ENCODE results near the gene ACKR2. TPM values are rescaled to one million over a fixed set of nuclear protein-coding genes. Genes with fewer than 3 reads are reported as not detected.

Gene ACKR2
- total RNA-seq, 2 donors from 2014 or later = 0.78 to 6.2 TPM

DNA sequence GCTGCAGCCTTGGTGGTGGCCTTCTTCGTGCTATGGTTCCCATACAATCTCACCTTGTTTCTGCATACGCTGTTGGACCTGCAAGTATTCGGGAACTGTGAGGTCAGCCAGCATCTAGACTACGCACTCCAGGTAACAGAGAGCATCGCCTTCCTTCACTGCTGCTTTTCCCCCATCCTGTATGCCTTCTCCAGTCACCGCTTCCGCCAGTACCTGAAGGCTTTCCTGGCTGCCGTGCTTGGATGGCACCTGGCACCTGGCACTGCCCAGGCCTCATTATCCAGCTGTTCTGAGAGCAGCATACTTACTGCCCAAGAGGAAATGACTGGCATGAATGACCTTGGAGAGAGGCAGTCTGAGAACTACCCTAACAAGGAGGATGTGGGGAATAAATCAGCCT lies 56.0 kb downstream of the ACKR2 start:
- H3K4me3 ChIP-seq = no peak overlapping the region
- TF ChIP-seq, protein P1, sequence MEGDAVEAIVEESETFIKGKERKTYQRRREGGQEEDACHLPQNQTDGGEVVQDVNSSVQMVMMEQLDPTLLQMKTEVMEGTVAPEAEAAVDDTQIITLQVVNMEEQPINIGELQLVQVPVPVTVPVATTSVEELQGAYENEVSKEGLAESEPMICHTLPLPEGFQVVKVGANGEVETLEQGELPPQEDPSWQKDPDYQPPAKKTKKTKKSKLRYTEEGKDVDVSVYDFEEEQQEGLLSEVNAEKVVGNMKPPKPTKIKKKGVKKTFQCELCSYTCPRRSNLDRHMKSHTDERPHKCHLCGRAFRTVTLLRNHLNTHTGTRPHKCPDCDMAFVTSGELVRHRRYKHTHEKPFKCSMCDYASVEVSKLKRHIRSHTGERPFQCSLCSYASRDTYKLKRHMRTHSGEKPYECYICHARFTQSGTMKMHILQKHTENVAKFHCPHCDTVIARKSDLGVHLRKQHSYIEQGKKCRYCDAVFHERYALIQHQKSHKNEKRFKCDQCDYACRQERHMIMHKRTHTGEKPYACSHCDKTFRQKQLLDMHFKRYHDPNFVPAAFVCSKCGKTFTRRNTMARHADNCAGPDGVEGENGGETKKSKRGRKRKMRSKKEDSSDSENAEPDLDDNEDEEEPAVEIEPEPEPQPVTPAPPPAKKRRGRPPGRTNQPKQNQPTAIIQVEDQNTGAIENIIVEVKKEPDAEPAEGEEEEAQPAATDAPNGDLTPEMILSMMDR (IDR thresholded peaks at IDR 0.05) = no peak
- H3K36me3 ChIP-seq = no peaks in the 10 kb centered on the region
- H3K9me3 ChIP-seq = no peaks in the 10 kb centered on the region
- DNase-seq (ENCODE audit: low spot score) = no peak
- no peaks in the 10 kb centered on the region for H3K4me1 ChIP-seq
- no peak overlapping the region for H3K27ac ChIP-seq
- H3K27me3 ChIP-seq = no peaks in the 10 kb centered on the region

GRCh38 chr3:42867138-42867537 lies 57.9 kb downstream of the ACKR2 start:
- Histone ChIP-seq H3K36me3 (no peaks in the 10 kb centered on the region), H3K27me3 (no peaks in the 10 kb centered on the region), H3K9me3 (no peaks in the 10 kb centered on the region), H3K27ac (no peak overlapping the region), H3K4me3 (no peak overlapping the region), H3K4me1 (peaks cover 0 to 11% of the 10 kb centered on the region in 2 donors)
- TF ChIP-seq, protein P1 (IDR thresholded peaks at IDR 0.05) = no peak
- no peak for DNase-seq (ENCODE audit: low spot score)

- no peak overlapping the region for H3K4me3 ChIP-seq
- TF ChIP-seq, protein P1 (IDR thresholded peaks at IDR 0.05) = no peak
- peaks cover 0 to 20% of the 10 kb centered on the region in 2 donors for H3K4me1 ChIP-seq
- H3K27me3 ChIP-seq = no peaks in the 10 kb centered on the region
- no peaks in the 10 kb centered on the region for H3K36me3 ChIP-seq
- H3K9me3 ChIP-seq = no peaks in the 10 kb centered on the region
- no peak for DNase-seq (ENCODE audit: low spot score)
- no peak overlapping the region for H3K27ac ChIP-seq
Measured at GRCh38 chr3:42868841-42869240, 59.6 kb downstream of the ACKR2 start.

- Histone ChIP-seq H3K9me3 (no peaks in the 10 kb centered on the region), H3K4me3 (no peak overlapping the region), H3K4me1 (peaks cover 0 to 20% of the 10 kb centered on the region in 2 donors), H3K27ac (peak overlapping the region; percentile 35 to 50), H3K36me3 (no peaks in the 10 kb centered on the region), H3K27me3 (no peaks in the 10 kb centered on the region)
- TF ChIP-seq, protein P1 (IDR thresholded peaks at IDR 0.05) = no peak
- DNase-seq (ENCODE audit: low spot score) = no peak
Measured at GRCh38 chr3:42871592-42872196, 62.4 kb downstream of the ACKR2 start.

DNA sequence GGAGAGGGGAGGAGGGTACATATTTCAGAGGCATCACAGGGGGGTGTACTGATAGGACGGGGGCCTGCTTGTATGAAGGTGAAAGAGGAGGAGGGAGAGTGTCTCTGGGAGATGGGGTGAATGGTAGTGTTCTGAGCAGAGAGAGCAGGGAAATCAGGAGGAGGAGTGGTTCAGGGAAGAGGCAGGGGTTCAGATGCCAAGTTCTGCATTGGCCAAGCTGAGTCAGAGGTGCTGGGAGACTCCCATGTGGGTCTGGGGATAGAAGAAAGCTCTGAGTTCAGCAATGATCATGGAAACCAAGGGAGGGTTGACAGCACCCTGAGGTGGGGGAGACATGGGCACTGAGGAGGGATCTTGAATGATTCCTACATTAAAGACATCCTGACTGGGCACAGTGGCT lies 63.5 kb downstream of the ACKR2 start:
- Histone ChIP-seq H3K9me3 (no peaks in the 10 kb centered on the region), H3K4me1 (peaks cover 0 to 20% of the 10 kb centered on the region in 2 donors), H3K4me3 (no peak overlapping the region), H3K36me3 (no peaks in the 10 kb centered on the region), H3K27ac (peak overlapping the region in 1 of 2 donors; percentile 50), H3K27me3 (no peaks in the 10 kb centered on the region)
- DNase-seq (ENCODE audit: low spot score) = no peak
- TF ChIP-seq, protein P1 (IDR thresholded peaks at IDR 0.05) = no peak
